Stimulated activated CD4-positive, alpha-beta T cell treated with anti-CD3 and anti-CD28 coated beads, Interleukin-4, amount 100 ng/mL, for 48 hours (primary cell): ENCODE data around the gene TMEM164.

Experiments used
- DNase-seq, 2 donors: peaks; one replicate each; pipeline ENCODE4 v3.0.0-alpha.2; 2020; ENCODE audit warnings: low read depth in 2 of 2

The TMEM164 gene

GRCh38 chrX:110167952-110168451 is 165.1 kb downstream of the TMEM164 start:
- peak; percentile 24 to 26 for DNase-seq

DNA sequence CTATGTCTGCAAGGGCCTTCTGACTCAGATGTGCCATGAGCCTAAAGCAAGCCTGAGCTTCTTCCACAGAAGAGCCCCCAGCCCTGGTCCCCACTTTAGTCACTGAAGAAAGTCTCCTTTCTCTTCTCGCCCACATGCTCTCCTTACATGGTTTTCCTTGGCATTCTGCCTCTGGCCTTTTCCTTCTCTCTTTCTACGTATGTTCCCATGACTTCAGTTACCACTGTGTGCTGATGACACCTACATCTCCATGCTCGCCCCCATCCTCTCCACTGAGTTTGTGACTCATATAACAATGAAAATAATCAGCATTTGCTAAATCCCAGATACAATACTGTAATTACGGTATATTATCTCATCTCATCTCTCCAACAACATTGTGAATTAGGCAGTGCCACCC is 165.7 kb downstream of the TMEM164 start:
- DNase-seq = no peak

- no peak for DNase-seq
Measured at GRCh38 chrX:110170029-110170428, 167.1 kb downstream of the TMEM164 start.

- DNase-seq = no peak
Measured at GRCh38 chrX:110171442-110171841, 168.5 kb downstream of the TMEM164 start.

DNA sequence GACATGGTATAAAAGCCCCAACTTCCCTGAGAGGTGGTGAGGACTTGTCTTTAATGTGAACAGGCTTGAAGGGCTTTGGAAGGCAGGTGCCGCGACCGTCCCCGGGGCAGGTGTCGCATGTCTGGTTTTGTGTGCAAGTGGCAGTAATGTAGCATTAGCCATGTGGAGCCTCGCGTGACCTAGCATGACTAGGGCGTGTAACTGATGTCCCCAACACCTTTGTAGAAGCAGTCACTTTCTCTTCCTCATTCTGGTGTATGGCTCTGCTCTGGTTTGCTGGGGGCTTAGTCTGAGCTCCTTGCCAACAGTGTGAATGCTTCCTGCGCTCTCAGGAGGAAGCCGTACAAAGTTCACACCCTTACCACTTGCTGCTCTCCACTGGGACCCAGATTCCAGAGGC is 169.3 kb downstream of the TMEM164 start:
- no peak for DNase-seq

DNA sequence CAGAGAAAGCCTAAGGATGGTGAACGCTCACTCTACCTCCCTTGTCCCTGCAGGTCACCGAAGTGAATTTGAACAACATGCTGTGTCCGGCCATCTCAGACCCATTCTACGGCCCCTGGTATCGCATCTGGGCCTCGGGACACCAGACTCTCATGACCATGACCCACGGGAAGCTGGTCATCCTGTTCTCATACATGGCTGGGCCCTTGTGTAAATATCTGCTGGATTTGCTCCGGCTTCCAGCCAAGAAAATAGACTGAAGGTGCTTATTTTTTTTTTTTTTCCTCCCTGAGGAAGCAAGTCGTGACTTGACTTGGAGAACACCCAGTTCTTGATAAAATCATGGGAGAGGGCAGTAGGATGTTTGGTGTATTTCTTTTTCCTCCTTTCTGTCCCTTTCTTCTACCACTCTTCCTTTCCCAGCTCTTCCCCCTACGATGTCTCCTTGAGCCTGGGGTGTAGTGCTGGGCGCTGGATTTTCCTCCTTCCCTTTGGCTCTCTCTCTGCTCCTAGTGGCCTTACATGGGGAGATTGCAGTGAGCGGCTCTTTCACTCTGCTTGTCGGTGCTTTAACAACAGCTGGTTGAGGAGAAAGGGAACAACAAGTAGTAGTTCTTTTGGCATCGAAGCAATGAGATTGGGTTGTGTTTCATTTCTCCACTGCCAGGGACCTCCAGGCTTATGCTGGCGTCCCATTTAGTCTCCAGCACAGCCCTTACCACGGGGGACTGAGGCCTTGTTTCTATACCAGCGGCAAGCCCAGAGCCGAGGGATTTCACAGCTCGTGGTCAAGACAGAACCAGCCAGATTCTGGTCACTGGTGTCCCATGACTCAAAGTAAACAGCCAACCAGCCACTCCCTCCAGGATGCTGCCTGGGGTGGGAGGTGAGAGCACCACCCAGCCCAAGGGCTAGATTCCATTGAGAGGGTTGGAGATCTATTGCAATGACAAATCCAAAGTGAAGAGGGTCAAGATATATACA is 170.6 kb downstream of the TMEM164 start:
- DNase-seq = no peak

DNA sequence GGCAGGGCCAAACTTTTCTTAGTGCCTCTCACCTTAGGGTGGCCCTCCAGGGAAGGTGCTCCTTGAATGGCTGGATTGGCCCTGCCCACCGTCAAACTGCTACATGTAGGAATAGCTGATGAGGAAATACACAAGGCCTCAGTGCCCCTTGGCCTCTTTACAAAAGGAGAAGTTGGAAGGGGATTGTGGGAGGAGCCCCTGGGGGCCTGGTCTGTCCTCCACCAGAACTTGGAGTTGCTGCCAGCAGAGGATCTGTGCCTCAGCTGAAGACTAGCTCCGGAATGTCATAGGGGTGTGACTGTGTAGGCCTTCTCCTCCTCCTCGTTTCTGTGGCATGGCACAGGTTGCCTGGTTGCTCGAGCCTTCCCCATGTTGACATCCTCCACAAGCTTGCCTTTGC is 172.2 kb downstream of the TMEM164 start:
- no peak for DNase-seq

GRCh38 chrX:110175696-110176095 is 172.8 kb downstream of the TMEM164 start:
- DNase-seq = no peak

DNA sequence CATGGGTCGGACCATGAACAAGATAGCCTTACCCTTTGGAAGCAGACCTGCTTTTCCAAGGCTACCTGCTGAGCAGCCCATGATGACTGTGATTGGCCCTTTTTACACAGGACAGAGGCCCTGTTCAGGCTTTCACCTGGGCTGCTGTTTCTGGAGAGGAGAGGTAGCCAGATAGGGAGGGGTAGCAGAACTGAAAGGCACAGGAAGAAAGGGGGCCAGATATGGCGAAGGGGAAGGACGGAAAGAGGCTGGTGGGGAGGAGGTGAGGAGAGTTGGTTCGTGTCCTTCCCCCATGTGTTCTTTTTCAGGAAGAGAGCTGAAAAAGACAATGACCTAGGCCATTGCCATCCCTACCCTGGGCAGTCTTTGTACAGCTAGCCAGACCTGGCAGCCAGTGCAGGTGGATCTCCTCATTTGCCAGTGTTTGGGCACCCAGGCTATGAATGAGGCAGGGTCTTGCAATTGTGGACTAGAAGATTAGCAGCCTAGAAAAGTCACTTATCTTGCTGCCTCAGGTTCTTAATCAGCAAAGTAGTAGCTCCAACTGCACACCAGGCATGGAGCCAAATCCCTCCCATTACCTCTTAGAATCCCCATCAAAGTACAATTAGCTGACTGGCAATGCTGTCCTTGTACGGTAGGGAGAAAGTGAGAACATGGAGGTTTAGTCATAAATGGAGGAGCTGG is 175.4 kb downstream of the TMEM164 start:
- DNase-seq = no peak

- DNase-seq = no peak
Measured at GRCh38 chrX:110180176-110180927, 177.4 kb downstream of the TMEM164 start.

GRCh38 chrX:110180928-110181310 is 178.0 kb downstream of the TMEM164 start:
- no peak for DNase-seq

DNA sequence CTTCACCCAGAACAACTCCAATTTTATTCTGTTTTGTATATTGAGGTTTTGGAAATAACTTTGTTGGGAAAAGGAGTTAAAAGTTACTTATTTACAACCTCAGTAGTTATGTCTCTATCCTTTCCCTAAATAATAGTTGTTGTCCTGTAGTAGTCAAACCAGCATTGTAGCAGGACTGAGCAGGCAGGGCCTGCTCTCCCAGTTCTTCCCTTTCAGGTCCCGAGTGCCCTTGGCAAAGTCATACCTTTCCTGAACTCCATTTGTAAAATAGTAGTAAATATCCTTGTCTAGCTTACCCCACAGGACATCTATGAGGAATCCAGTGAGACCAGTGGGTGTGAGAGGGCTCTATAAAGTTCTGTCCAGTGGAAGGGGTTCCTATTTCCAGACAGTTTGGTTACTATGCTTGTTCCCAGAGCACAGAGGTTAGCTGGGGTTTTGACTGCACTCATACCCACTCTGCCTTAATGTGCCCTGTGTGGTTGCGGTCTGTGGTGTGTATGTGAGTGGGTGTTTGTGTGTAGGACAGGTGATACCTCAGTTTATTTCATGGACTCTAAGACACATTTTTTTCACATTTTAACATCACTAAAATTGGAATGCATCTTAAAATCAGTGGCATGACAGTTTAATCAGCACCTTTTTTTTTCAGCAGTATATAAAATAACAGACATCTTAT is 178.7 kb downstream of the TMEM164 start:
- no peak for DNase-seq

- no peak for DNase-seq
Measured at GRCh38 chrX:110182362-110182761, 179.4 kb downstream of the TMEM164 start.

GRCh38 chrX:110182865-110183264 is 180.0 kb downstream of the TMEM164 start:
- DNase-seq = no peak

DNA sequence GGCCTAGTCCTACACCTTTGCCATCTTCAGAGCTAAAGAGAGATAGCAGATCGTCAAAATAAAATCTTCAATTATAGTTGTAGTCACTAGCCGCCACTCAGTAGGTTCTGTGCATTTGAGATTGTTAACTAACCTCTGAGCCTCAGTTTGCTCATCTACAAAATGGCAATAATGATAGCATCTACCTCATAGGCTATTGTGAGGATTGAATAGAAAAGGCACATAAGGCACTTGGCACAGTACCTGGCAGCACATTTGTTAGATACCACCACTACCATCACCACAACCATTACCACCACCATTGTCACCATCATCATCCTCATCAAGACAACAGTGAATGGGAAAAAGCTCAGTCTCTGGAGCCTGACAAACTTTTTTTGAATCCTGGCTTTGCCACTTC is 180.4 kb downstream of the TMEM164 start:
- no peak for DNase-seq

DNA sequence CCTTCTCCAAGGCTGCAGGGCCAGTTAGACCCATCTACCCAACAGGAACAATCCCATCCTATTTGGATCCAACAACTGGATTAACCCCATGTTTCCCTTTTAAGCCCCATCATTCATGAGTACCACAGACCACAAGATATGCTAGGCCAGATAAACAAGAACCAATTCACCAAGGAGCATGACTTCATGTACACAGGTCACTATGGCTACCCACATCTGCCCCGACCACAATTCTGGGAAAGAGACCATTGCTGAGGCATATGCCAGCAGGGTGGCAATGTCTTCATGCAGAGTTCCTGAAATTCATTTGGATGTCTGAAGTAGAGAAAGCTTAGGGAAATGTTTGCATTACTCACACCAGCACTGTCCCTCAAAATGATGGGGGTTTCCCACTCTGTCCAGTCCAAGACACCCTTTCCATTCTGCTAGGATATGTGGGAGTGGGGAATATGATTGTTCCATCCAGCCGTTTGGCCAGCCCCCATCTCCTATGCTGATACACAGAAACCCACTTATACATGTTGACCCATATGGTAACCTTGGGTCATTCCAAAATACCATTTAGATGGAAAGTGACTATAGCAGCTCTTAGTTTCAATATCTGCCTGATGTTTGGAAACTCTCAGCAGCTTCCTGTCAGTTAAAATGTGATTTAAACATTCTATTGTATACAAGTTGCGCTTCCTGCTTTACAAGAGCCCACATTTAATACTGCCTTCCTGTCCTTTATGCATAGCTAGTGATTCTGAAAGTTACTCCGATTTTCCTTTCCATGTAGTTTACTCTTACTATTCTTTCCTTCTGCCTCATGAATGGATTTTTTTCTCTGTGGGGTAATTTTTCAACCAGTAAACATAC is 186.0 kb downstream of the TMEM164 start:
- DNase-seq = no peak

GRCh38 chrX:110192516-110192915 is 189.6 kb downstream of the TMEM164 start:
- DNase-seq = no peak

DNA sequence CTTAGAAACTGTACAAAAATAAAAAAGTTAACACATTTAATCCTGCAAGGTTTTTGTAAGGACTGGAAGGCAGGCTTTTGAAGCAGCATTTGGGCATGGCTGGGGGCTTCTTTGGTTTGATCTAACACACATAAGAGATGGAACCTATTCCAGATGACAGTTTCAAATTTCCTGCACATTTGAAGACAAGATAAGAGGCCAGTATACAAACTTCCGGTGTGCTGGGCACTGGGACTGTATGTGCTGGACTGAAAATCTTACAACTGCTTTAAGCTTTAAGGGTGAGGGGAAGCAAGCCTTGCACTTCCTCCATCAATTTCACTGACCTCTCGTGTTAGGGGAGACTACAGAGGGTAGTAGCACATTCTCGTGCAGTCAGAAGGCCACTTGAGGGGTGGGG is 192.1 kb downstream of the TMEM164 start:
- DNase-seq = no peak

GRCh38 chrX:110201799-110202198 is 198.9 kb downstream of the TMEM164 start:
- DNase-seq = no peak

GRCh38 chrX:110204986-110205385 is 202.1 kb downstream of the TMEM164 start:
- no peak for DNase-seq

DNA sequence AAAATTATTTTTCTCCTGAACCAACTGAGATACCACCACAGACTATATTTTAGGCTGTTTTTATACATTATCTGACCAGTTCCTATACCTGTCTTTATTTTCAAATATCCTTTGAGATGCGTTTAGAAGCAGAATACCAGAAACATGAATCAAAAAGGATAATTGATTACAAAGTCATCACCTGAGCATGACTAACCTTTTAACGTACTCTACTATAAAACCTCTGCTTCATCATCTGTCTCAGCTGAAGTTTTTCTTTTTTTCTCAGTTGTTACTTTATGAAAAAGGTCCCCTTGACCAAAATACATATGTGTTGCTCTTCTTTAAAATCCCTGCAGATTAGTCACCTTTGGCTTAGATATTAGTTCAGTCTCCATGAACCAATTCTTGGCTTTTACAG is 205.2 kb downstream of the TMEM164 start:
- no peak for DNase-seq
